ENCODE data around the gene FOXJ2.

DNA sequence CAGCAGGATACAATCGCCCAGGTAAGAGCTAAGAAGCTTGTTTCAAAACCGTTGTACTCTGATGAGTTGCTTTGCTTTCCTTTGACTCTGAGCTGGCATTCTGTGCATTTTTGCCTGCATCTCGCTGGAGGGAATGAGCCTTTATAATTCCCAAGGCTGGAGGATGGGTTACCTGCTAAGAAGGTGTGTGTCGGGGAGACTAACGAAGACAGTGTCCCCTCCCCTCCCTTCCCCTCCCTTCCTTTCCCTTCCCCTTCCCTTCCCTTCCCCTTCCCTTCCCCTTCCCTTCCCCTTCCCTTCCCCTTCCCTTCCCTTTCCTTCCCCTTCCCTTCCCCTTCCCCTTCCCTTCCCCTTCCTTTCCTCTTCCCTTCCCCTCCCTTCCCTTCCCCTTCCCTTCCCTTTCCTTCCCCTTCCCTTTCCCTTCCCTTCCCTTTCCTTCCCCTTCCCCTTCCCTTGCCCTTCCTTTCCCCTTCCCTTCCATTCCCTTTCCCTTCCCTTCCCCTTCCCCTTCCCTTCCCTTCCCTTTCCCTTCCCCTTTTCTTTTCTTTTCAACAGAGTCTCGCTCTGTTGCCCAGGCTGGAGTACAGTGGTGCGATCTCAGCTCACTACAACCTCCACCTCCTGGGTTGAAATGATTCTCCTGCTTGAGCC is 18.2 kb downstream of the FOXJ2 start:
- TF ChIP-seq EZH2 (optimal IDR thresholded peaks at IDR 0.05; ENCODE audit: low read depth, low read length) (no peak), EZH2phosphoT487 (IDR thresholded peaks at IDR 0.05; ENCODE audit: low read length) (no peak)
